ENCODE data around the gene ROBO2.

Gene ROBO2

DNA sequence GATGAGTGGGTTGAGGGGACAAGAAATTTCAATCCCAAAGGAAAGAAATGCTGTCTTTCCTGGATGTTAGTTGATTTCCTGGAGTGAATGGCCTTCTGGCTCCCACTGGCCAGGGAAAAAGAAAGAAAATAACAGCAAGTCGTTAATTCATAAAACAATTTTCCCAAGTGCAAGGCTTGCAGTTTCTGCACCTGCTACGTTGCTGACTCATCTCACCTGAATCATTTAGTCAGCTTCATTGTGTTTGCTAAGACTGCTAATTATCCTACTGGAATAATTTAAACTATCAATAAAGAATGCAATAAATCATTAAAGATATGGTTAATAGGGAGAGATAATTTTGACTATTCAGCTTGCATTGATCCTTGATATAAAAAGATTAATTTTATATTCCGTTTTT is 387.6 kb downstream of the ROBO2 start:
- no peak for DNase-seq

DNA sequence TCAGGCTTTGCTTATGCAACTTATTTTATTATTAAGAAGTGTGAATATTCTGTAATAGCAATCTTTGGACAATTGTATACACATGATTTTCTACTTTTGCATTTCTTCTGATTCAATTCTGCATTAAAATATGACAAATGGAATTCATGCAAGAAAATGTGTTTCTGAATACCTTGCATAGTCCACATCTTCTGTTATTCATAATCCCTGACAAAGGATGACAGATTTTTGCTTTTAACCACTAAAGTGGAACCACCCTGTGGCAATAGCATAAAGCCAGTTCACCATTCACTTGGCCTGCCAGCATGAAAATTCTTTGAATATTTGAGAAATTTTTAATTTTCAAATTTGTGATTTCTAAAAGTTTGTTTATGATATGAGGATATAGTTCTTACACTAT is 397.0 kb downstream of the ROBO2 start:
- DNase-seq: no peak

GRCh38 chr3:77446084-77446483 is 406.2 kb downstream of the ROBO2 start:
- no peak for DNase-seq

- no peak for DNase-seq
Measured at GRCh38 chr3:77446761-77447160, 406.9 kb downstream of the ROBO2 start.

GRCh38 chr3:77449459-77450350 is 409.8 kb downstream of the ROBO2 start:
- no peak for DNase-seq

GRCh38 chr3:77456431-77456830 is 416.5 kb downstream of the ROBO2 start:
- no peak for DNase-seq

DNA sequence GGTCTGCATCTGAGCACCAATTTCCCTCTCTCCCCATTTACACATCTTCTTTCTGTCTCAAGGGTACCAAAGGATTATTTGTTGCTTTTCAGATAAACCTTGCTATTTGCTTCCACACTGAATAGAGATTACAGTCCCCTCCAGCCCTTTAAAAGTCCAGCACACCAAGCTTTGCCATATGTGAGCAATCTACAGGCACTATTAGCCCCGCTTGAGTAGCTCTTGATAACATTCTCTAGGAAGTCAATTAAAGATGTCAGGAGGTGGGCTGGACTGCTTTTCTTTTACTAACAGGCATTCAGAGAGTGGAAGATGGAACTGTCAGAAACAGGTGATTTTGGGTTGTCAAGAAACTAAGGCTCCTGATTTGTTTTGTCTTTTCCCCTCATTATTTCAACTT is 417.0 kb downstream of the ROBO2 start:
- no peak for DNase-seq

DNA sequence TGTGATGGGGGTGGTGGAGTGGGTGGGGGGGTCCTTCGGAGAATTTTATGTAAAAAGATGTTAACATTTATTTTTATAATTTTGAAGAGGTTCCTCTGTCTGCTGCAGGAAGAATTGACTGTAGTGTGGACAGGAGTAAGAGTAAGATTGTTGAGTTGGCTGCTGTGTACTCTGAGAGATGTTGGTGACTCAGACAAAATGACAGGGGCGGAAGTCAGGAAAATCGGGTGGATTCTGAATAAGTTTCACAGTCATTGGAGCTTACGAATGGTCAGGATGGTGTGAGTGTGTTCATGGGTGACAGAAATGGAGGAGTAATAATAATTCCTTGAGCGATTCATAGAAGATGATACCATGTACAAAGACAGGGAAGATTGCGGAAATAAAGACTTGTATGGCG is 420.0 kb downstream of the ROBO2 start:
- DNase-seq: no peak

DNA sequence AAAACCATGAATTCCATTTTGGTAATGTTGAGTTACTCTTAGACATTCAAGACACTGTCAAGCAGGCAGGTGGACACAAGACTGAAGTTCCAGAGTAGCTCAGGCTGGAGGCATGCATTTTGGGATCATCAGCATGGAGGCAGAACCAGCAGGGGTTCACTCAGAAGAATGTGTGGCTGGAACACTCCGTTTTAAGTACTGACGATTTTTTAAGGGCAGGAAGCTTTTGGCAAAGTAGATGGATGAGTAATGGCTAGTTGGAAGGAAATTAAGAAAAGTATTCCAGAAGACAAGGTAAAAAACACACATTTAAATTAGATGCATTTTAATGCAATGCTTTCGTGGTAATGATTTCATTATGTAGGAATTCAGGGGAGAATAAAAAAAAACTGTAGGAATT is 420.4 kb downstream of the ROBO2 start:
- DNase-seq: no peak

DNA sequence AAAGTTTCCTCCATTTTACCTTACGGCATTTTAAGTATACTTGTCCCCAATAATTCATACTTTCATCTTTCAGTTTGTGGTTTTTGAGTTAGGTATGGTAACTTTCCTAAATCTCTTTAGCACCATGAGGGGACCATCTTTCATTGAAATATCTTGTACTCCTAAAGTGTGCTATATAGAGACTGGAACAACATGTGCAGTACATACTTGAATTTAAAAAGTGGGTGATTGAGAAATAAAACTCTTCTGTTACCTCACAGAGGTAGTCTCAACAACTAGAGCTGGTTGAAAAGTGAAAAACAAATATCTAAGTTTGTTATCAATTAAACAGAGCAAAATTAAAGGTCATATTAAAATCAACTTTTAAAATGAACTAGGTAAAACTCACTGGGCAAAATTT is 423.1 kb downstream of the ROBO2 start:
- DNase-seq: no peak

DNA sequence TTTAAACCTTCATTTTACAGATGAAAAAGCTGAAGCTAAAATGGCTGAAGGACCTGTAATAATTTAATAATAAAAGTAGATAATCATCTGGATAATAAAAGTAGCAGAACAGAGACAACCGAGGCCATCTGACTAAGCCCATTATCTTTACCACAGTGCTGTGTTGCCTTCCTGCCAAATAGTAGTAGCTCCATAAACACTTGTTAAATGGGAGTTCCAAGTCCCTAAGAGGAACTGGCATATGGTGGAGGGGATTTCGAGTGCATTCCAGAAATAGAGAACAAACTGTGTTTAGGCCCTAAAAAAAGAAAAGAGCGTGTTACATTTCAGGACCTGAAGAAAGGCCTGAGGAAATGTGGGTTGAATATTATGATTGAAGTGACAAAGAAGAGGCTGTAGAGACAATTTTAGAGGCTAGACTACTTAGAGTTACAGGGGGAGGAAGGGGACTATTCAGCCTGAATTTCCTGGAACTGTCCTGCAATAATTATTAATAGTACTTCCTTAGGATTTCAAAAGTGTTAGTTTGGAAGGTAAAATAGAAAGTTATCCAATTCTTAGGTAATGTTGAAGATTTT is 424.3 kb downstream of the ROBO2 start:
- no peak for DNase-seq

- no peak for DNase-seq
Measured at GRCh38 chr3:77466562-77467115, 426.7 kb downstream of the ROBO2 start.

DNA sequence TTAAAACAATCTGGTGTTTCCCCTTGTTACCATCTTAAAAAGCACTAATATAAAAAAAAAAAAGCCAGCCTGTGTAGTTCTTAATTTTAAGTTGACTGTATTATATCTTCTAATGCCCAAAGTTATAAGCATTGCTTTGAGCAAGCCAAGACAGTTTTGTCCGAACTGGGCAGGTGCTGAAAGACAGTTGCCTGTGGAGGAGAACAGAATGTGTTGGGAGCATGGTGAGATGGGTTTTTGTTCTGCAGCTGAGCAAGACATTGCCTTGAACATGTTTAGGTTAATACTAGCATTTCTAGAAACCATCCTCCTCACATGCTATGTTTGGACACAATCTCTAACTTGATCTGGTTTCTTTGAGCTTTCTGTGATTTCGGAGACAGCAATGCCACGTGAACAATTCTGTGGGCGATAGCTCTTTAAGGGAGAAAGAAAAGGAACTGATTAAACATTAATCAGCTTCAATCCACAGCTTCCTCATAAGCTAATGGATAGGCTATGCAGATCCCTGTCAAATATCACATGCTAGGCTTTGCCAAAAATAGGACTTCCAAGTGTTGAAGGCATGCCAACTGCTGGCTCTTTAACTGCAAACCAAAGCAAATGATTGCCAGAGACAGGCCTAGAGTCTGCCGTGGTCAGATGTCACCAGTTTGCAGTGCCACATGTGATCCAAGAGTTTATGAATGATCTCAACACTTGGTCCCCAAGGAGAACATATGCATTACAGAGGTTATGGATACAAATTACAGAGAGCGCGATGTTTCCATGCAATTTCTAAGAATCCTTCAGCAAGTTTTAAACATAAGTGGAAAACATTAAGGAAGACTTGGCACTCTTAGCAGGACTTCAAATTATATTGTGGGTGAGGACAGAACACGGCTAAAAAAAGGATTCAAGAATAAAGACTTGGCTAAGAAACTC is 428.1 kb downstream of the ROBO2 start:
- no peak for DNase-seq

- DNase-seq: no peak
Measured at GRCh38 chr3:77468626-77469020, 428.7 kb downstream of the ROBO2 start.

DNA sequence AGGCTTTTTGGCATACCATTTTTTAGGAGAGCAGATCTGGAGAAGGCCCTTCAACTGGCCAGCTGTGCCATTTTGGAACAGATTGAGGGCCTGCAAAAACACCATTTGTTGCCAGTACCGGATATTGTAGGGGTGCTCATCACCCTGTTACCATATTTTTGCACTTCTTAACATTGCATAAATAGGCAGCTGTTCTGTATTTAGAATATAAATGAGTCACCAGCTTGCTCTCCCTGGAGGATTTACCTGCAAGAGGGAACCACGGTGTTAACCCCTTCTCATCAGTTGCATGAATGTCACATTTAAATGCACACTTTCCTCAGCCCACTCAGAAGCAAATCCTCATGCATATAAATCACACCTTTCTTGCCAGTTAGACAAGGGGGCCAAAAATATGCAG is 435.6 kb downstream of the ROBO2 start:
- DNase-seq: no peak

DNA sequence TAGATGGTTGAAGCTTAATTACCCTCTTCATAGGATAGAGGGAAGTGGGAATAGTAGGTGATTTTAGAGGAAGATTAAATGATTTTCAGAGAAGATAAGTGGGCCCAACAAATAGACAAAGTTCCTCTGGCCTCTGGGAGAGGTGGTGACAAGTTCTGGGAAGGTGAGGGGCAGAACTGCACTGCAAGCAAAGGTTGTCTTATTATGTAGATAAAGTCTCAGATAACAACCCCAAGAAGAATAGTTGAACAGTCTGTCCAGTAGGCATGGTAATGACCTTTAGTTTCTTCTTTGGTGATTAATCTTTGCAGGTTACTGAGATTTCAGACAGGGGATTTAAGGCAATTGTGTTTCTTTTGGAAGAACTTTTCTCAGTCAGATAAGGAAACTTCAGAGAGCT is 439.1 kb downstream of the ROBO2 start:
- no peak for DNase-seq

DNA sequence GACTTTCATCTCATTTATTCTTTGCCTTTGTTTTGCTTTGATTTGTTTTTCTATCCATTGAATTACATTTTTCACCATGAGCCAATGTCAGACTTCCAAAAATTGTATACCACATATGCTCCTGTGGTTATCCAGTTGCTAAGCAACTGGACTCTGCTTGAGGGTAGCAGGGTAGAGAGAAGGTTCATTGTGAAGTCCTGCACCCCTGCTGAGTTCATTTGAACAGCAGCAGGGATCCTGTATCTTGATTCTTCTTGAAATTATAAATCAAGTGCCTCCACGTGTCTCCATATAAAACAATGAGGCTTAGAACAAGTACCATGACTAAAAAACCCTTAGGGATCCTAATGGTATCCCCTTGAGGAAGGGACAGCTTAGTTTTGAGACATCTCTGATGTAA is 449.3 kb downstream of the ROBO2 start:
- DNase-seq: no peak

DNA sequence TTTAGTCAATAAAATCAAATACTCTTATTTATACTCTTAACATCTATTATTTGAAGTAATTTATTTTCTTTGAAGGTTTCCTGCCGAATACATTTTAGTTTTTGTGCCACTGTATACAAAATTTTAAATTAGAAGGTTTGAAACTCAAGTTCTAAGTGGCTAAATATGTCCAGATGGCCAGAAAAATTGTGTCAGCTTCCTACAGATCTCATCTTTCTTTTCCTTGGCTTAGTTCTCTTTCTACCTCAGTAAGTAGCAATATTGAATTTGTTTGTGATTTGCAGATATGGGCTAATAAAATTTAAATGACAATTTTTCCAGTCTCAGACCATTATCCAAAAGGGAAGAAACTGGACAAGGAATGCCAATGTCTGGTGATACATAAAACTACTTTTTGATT is 452.1 kb downstream of the ROBO2 start:
- DNase-seq: no peak

DNA sequence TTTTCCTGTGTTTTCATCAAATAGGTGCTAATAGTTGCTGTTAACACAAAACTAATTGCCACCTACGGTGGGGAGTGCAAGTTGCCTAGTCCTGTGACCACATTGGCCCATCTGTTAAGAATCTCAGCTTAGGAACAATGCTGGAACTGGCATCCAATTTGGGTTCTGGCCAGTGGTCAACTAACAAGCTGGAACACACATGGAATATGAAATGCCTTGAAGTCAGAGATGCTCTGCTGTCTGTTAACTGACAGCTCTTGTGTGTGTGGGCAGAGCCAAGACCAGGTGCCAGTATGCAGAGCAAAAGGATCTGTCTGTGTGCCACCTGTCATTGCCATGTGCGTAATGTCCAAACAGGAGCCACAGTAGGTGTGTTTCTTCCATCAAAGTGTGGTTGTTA is 460.8 kb downstream of the ROBO2 start:
- no peak for DNase-seq

GRCh38 chr3:77506384-77506783 is 466.5 kb downstream of the ROBO2 start:
- DNase-seq: no peak

- DNase-seq: no peak
Measured at GRCh38 chr3:77513542-77513941, 473.6 kb downstream of the ROBO2 start.

DNA sequence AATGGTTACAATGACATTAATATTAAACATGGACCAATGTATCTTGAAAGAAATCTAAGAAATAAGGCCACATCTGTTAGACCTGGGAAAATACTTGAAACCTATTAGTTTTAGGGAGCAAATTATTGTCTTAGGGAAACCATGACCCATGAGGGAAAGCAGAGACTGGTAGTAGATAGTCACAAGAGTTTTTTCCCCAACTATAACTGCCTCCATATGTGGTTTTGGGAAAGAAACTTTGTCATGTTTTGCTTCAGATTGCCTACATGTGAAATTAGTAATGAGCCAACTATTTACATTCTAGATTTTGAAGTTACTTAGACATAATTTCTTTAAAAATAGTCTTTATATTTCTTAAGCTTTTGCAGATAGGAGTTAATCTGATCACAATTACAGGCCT is 474.9 kb downstream of the ROBO2 start:
- no peak for DNase-seq

GRCh38 chr3:77524463-77524862 is 484.6 kb downstream of the ROBO2 start:
- DNase-seq: no peak

All from GF-D8 (cell line).